HUES6 (cell line): ENCODE results near the gene CACHD1.
"Not testable (repeated sequence)": the region's sequence is repeated elsewhere in the genome, so short reads cannot be mapped to it uniquely, and the experiment has no call there.

Experiments
- H3K27ac ChIP-seq: 2 replicates; pipeline ENCODE4 v1.7.0; 2013; ENCODE audit warnings: low read depth, mild to moderate bottlenecking, low read length, inconsistent platforms
- H3K27me3 ChIP-seq: 2 replicates; pipeline ENCODE4 v1.6.1; 2013; ENCODE audit warnings: low read length; ENCODE audit not compliant: control insufficient read depth, insufficient read depth
- H3K36me3 ChIP-seq: 2 replicates; pipeline ENCODE4 v1.6.1; 2013; ENCODE audit warnings: low read length; ENCODE audit not compliant: control insufficient read depth, insufficient read depth
- H3K4me1 ChIP-seq: 2 replicates; pipeline ENCODE4 v1.6.1; 2013; ENCODE audit warnings: low read length; ENCODE audit not compliant: control insufficient read depth, insufficient read depth
- H3K4me3 ChIP-seq: 2 replicates; pipeline ENCODE4 v1.5.1; 2013; ENCODE audit warnings: low read depth, low read length
- H3K9ac ChIP-seq: one replicate; pipeline ENCODE4 v1.6.1; 2013; ENCODE audit warnings: mild to moderate bottlenecking, low read length
- H3K9me3 ChIP-seq: 2 replicates; pipeline ENCODE4 v1.6.1; 2013; ENCODE audit warnings: low read depth, low read length; ENCODE audit not compliant: control insufficient read depth, insufficient read depth

Gene CACHD1

DNA sequence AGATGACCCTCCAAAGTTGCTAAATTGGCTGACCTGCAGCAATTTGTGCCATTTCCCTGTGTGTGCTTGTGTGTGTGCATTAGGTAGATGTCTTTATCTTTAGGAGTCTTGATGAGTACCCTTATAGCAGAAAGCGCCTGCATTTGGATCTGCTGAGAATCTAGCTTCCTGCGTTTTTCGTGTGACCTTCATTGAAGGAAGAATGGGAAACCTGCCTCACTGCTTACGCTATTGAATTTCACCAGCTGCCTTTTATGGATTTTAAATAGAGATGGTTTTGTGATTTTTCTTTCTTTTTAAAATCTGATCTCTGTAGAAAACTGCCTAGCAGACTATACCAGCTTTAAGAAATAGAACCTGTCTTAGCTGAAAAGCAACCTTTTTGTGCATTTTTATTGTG is 124.5 kb downstream of the CACHD1 start:
- H3K4me1 ChIP-seq = peaks cover 44% of the 10 kb centered on the region
- no peak overlapping the region for H3K4me3 ChIP-seq
- no peaks in the 10 kb centered on the region for H3K9me3 ChIP-seq
- no peak overlapping the region for H3K27ac ChIP-seq
- no peak overlapping the region for H3K9ac ChIP-seq
- 0 out of 2 replicates have a peak, but pooled peaks cover 4% of the 10 kb centered on the region for H3K36me3 ChIP-seq
- H3K27me3 ChIP-seq = no peaks in the 10 kb centered on the region

DNA sequence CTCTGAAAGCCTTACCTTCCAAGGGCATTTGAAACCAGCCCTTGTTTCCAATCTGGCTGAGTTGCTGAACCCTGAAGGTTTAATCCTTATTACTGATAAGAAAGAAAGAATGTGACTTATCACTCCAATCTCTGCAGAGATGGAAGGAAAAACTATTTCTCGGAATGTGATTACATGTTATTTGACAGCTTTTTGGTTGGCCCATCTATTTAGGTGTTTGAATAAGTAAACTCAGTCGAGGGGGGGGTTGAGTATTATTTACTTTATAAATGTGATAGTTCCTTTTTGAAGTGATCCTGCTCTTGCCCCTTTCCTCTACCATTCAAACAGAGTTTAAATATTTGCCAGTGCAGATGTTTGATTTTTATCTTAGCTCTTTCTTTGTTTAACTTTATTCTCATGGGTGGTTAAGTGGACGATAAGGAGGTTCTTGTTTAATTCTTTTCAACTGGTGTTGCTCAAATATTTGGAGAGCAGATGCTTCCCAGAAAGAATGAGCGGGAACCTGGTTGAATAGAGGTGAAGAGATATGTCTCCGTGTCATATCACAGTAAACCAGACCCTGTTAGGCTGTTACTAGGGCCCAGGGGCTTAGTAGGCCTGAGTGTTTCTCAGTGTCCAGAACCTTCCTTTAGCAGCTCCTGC is 126.1 kb downstream of the CACHD1 start:
- H3K4me3 ChIP-seq = no peak overlapping the region
- H3K9me3 ChIP-seq = no peaks in the 10 kb centered on the region; the same call in 1 of the 2 replicates
- no peaks in the 10 kb centered on the region for H3K27me3 ChIP-seq
- peaks cover 43% of the 10 kb centered on the region for H3K4me1 ChIP-seq
- H3K27ac ChIP-seq = peak overlapping the region; percentile 43; the same call in 1 of the 2 replicates
- no peak overlapping the region for H3K9ac ChIP-seq
- peaks cover 11% of the 10 kb centered on the region for H3K36me3 ChIP-seq

DNA sequence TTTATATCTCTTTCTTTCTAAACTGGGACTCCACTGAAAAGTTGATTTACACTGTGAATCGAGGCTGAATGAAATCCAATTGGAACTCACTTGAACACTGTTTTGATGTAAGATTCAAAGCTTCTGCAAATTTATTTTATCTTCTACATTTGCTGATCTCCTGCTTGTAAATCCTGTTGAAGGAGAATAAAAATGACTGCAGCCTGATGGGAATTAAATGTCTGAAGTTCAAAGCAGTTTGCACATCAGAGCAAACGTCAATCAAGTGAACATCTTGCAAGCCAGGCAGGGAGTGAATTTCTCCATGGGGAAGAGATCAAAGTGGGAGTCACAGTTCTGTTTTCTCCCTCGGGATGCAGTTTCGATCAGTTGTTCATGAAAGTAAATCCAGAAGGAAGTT is 127.2 kb downstream of the CACHD1 start:
- Histone ChIP-seq H3K27me3 (no peaks in the 10 kb centered on the region), H3K4me1 (peaks cover 43% of the 10 kb centered on the region), H3K36me3 (peaks cover 15% of the 10 kb centered on the region), H3K9ac (no peak overlapping the region), H3K27ac (peak overlapping the region; percentile 43; the same call in 1 of the 2 replicates), H3K9me3 (no peaks in the 10 kb centered on the region; the same call in 1 of the 2 replicates), H3K4me3 (no peak overlapping the region)

- Histone ChIP-seq H3K4me1 (peaks cover 43% of the 10 kb centered on the region), H3K9ac (no peak overlapping the region), H3K27ac (0 out of 2 replicates have a peak overlapping the region, but pooled peaks have one; percentile 1)
These were observed 128.2 kb downstream of the CACHD1 start for GRCh38 chr1:64598100-64598571.

GRCh38 chr1:64599242-64599641 is 129.3 kb downstream of the CACHD1 start:
- H3K4me1 ChIP-seq = peaks cover 42% of the 10 kb centered on the region
- H3K4me3 ChIP-seq = no peak overlapping the region
- H3K9me3 ChIP-seq = no peaks in the 10 kb centered on the region; the same call in 1 of the 2 replicates
- no peak overlapping the region for H3K9ac ChIP-seq
- H3K27ac ChIP-seq = no peak overlapping the region
- H3K36me3 ChIP-seq = peaks cover 30% of the 10 kb centered on the region
- no peaks in the 10 kb centered on the region for H3K27me3 ChIP-seq

More at GRCh38 chr1:64598100-64598571, 128.2 kb downstream of the CACHD1 start:
- Histone ChIP-seq H3K9me3 (no peaks in the 10 kb centered on the region; the same call in 1 of the 2 replicates), H3K36me3 (peaks cover 18% of the 10 kb centered on the region), H3K27me3 (no peaks in the 10 kb centered on the region), H3K4me3 (no peak overlapping the region)

GRCh38 chr1:64601207-64601606 is 131.3 kb downstream of the CACHD1 start:
- no peaks in the 10 kb centered on the region for H3K27me3 ChIP-seq
- peaks cover 42% of the 10 kb centered on the region for H3K36me3 ChIP-seq
- no peak overlapping the region for H3K27ac ChIP-seq
- H3K4me3 ChIP-seq = no peak overlapping the region
- no peak overlapping the region for H3K9ac ChIP-seq
- peaks cover 23% of the 10 kb centered on the region for H3K4me1 ChIP-seq
- H3K9me3 ChIP-seq = no peaks in the 10 kb centered on the region; the same call in 1 of the 2 replicates

GRCh38 chr1:64608005-64608650 is 138.2 kb downstream of the CACHD1 start:
- H3K36me3 ChIP-seq = peaks cover 87% of the 10 kb centered on the region
- peaks cover 36% of the 10 kb centered on the region for H3K9me3 ChIP-seq
- no peak overlapping the region for H3K27ac ChIP-seq

GRCh38 chr1:64608651-64609048 is 138.7 kb downstream of the CACHD1 start:
- Histone ChIP-seq H3K4me1 (no peaks in the 10 kb centered on the region), H3K36me3 (peaks cover 86% of the 10 kb centered on the region), H3K27me3 (no peaks in the 10 kb centered on the region)

More at GRCh38 chr1:64608005-64608650, 138.2 kb downstream of the CACHD1 start:
- Histone ChIP-seq H3K27me3 (no peaks in the 10 kb centered on the region), H3K4me1 (no peaks in the 10 kb centered on the region), H3K4me3 (no peak overlapping the region), H3K9ac (no peak overlapping the region)

DNA sequence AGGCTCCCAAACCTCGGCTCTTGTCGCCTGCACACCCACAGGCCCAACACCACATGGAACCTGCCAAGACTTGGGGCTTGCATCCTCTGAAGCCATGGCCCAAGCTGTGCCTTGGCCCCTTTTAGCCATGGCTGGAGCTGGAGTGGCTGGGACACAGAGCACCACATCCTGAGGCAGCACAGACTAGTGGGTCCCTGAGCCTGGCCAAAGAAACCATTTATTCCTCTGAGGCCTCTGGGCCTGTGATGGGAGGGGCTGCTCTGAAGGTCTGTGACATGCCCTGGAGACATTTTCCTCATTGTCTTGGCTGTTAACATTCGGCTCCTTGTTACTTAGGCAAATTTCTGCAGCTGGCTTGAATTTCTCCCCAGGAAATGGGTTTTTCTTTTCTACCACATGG is 141.0 kb downstream of the CACHD1 start:
- H3K9ac ChIP-seq, H3K4me3 ChIP-seq, H3K27me3 ChIP-seq, H3K4me1 ChIP-seq, H3K27ac ChIP-seq: not testable (repeated sequence)
- peaks cover 91% of the 10 kb centered on the region for H3K36me3 ChIP-seq
- peaks cover 36% of the 10 kb centered on the region for H3K9me3 ChIP-seq

More at GRCh38 chr1:64608651-64609048, 138.7 kb downstream of the CACHD1 start:
- H3K9ac ChIP-seq = no peak overlapping the region
- H3K4me3 ChIP-seq = no peak overlapping the region
- H3K9me3 ChIP-seq = peaks cover 36% of the 10 kb centered on the region
- H3K27ac ChIP-seq = no peak overlapping the region

DNA sequence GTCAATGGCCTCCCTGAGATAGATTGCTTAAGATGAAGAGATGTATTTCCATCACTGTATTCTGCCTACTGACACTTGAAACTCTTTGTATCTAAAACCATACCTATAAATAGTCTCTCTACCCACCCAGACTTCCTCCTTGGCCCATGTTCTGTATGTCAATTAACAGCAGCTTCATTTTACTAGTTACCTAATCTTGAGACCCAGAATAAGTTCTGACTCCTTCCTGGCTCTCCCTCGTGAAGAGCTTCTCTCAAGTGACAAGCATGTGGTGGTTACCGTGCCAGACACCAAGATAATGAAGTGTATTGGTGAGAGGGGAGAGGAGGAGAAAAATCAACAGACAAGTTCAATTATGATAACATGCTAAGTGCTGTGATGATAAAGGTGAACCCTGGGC is 146.1 kb downstream of the CACHD1 start:
- no peaks in the 10 kb centered on the region for H3K4me1 ChIP-seq
- no peak overlapping the region for H3K4me3 ChIP-seq
- peaks cover 6% of the 10 kb centered on the region for H3K9me3 ChIP-seq
- no peaks in the 10 kb centered on the region for H3K27me3 ChIP-seq
- peaks cover 52% of the 10 kb centered on the region for H3K36me3 ChIP-seq
- H3K9ac ChIP-seq = no peak overlapping the region
- no peak overlapping the region for H3K27ac ChIP-seq

DNA sequence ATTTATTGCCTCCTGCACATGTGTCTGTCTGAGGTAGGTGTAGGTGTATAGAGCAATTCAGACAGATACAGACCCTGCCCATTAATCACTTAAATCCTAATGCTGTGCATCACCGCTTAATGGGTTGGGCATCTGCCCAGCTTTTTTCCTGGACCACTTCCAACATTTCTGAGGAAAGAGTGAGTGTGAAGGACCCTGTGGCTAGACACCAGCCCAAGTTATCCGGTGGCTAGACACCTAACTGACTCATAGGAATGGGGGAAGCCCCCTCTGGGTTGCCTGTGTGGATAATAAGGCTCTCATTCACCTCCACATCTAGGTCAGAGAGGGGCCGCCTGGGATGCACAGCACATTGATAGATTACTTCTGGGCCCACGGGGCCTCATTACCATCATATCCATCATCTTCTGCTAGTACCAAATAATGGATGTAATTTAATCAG is 153.8 kb downstream of the CACHD1 start:
- H3K36me3 ChIP-seq = peaks cover 14% of the 10 kb centered on the region; the same call in 1 of the 2 replicates
- no peak overlapping the region for H3K4me3 ChIP-seq
- no peaks in the 10 kb centered on the region for H3K9me3 ChIP-seq
- no peak overlapping the region for H3K9ac ChIP-seq
- H3K27me3 ChIP-seq = no peaks in the 10 kb centered on the region
- H3K4me1 ChIP-seq = no peaks in the 10 kb centered on the region; the same call in 1 of the 2 replicates
- no peak overlapping the region for H3K27ac ChIP-seq
